Choroid plexus epithelial cell (primary cell): Measurements from ENCODE around the gene GHRH.

Source experiments
- DNase-seq: peaks from one replicate; pipeline ENCODE4 v3.0.0-alpha.2; 2010; ENCODE audit warnings: low read depth
- H3K4me3 ChIP-seq: 2 replicates; pipeline ENCODE4 v1.5.1; 2011; ENCODE audit warnings: low read depth, mild to moderate bottlenecking, control low read depth, low read length, moderate library complexity
- TF ChIP-seq, protein P1 (sequence below): conservative IDR thresholded peaks from 2 replicates; pipeline ENCODE4 v1.5.1; 2011; ENCODE audit warnings: low read depth, mild to moderate bottlenecking, control low read depth, inconsistent platforms, low read length, moderate library complexity

Gene GHRH

GRCh38 chr20:37283530-37284195 lies 22.0 kb upstream of the GHRH start:
- TF ChIP-seq, protein P1, sequence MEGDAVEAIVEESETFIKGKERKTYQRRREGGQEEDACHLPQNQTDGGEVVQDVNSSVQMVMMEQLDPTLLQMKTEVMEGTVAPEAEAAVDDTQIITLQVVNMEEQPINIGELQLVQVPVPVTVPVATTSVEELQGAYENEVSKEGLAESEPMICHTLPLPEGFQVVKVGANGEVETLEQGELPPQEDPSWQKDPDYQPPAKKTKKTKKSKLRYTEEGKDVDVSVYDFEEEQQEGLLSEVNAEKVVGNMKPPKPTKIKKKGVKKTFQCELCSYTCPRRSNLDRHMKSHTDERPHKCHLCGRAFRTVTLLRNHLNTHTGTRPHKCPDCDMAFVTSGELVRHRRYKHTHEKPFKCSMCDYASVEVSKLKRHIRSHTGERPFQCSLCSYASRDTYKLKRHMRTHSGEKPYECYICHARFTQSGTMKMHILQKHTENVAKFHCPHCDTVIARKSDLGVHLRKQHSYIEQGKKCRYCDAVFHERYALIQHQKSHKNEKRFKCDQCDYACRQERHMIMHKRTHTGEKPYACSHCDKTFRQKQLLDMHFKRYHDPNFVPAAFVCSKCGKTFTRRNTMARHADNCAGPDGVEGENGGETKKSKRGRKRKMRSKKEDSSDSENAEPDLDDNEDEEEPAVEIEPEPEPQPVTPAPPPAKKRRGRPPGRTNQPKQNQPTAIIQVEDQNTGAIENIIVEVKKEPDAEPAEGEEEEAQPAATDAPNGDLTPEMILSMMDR: no peak
- DNase-seq: no peak

DNA sequence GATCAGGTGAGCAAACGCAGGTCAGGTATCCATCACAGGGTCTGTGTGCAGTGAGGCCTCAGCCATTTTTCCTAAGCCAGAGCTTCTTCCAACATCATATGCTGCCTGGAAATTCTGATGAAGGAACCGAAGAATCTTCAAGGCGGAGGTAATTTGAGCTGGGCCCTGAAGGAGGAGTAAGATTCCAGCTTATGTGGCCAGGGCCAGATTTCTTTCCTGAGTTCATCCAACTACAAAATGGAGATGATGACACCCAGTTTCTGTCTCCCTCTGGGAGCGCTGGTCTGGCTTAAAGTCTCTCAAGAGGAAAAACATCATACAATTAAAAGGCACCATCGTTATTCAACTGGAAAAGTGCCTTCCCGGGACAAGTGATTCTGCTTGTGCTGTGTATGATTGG lies 20.9 kb upstream of the GHRH start:
- TF ChIP-seq, protein P1: peak; percentile 77
- peak; percentile 90 for DNase-seq
- H3K4me3 ChIP-seq: no peak overlapping the region

More at GRCh38 chr20:37283530-37284195, 22.0 kb upstream of the GHRH start:
- no peak overlapping the region for H3K4me3 ChIP-seq

GRCh38 chr20:37280403-37280802 lies 18.8 kb upstream of the GHRH start:
- TF ChIP-seq, protein P1: no peak
- DNase-seq: no peak
- H3K4me3 ChIP-seq: no peak overlapping the region

DNA sequence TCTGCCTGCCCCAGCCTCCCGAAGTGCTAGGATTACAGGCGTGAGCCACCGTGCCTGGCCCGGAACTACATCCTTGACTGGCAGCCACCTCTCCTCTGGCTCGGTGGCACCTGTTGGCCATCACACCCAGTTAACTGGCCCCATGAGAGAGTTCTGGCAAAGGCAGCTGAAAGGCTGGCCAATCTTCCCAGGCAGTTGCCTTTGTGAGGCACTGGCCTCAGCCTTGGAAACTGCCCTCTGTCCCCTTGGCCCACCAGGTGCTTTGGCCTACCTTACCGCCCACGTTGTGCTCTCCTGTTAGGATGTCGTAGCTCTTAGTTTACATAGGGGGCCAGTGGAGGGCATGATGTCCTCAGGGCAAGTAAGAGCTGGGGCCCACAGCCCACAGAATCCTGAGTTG lies 18.2 kb upstream of the GHRH start:
- H3K4me3 ChIP-seq: no peak overlapping the region
- DNase-seq: no peak
- TF ChIP-seq, protein P1: no peak

DNA sequence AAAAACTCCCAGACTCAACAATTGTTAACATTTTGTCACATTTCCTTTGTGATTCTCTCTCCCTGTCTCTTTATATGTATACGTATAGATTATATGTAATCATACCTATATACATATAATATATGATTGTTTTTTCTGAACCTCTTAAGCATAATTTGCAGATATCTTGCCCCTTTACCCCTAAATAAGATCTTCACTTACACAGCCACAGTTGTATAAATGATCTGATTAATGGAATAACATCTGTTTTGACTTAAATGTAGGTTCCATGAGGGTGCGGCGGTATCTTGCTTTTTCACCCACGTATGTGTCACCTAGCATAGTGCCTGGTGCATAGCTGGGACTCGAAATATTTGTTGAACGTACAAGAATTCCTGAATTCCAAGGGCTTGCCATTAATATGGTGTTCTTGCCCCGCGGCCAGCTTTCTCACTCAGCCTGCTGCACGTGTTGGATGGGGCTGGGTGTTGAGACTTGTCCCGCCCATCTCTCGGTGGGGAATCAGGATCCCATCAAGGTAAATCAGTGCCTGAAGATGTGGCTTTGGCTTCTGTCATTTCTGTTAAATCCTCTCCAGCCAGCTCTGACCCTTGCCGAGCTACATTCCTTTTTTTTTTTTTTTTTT lies 17.5 kb upstream of the GHRH start:
- no peak overlapping the region for H3K4me3 ChIP-seq
- TF ChIP-seq, protein P1: no peak
- DNase-seq: no peak

- H3K4me3 ChIP-seq: no peak overlapping the region
- no peak for DNase-seq
- TF ChIP-seq, protein P1: no peak
Measured at GRCh38 chr20:37277253-37277593, 15.6 kb upstream of the GHRH start.
